ENCODE data around the gene CDH2. TPM values are rescaled to one million over a fixed set of nuclear protein-coding genes. Genes with fewer than 3 reads are reported as not detected.

Gene CDH2
- polyA plus RNA-seq, 1 donor from 2014 or later, result not detected

DNA sequence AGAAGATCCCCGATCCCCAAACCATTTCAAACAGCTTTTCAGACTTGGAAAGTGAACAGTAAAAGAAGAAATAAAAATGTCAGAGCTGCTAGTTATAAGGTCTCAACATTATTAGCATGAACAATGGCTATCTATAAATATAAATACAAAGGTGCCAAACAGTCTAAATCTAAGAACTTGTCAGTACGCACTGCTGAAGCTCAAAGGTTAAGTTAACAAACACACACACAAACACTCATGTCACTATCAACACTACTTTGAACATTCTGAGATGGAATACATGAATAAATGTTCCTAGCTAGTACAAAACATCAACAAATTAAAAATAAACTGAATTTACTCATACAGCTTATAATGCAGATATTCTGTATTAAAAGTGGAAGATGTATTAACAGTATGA, 108.7 kb downstream of the CDH2 start:
- Mint-ChIP-seq H3K27ac (no peak overlapping the region), H3K4me3 (no peak overlapping the region), H3K4me1 (peaks cover 0 to 2% (median 0%) of the 10 kb centered on the region in 3 donors), H3K9me3 (peaks cover 2 to 13% (median 4%) of the 10 kb centered on the region in 3 donors), H3K36me3 (peaks cover 1% of the 10 kb centered on the region), H3K27me3 (no peaks in the 10 kb centered on the region)

GRCh38 chr18:28067346-28067745, 109.6 kb downstream of the CDH2 start:
- H3K27ac Mint-ChIP-seq, result no peak overlapping the region
- H3K4me3 Mint-ChIP-seq, result no peak overlapping the region
- H3K36me3 Mint-ChIP-seq, result peaks cover 1% of the 10 kb centered on the region
- H3K9me3 Mint-ChIP-seq, result peaks cover 2 to 13% (median 4%) of the 10 kb centered on the region in 3 donors
- H3K27me3 Mint-ChIP-seq, result no peaks in the 10 kb centered on the region
- H3K4me1 Mint-ChIP-seq, result peaks cover 0 to 2% (median 0%) of the 10 kb centered on the region in 3 donors

DNA sequence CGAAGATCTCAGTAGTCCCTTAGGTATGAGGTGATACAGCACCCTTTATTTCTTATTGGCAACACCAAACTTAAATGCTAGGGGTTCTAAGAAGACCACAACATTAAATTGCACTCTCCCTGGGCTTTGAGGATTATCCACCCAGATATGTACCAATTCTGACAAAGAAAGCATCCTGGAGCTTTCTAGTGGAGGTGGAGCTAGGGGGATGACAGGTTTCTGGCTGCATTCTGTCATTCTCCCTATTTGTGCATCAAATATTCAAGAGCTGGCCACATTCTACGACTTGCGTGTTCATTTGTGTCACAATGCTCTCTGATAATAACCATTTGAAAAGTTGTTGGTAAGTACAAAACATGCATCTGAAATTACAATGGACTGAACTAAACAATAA, 111.1 kb downstream of the CDH2 start:
- Mint-ChIP-seq H3K4me1 (peaks cover 0 to 2% (median 0%) of the 10 kb centered on the region in 3 donors), H3K27me3 (no peaks in the 10 kb centered on the region), H3K9me3 (peaks cover 2 to 17% (median 4%) of the 10 kb centered on the region in 3 donors)

GRCh38 chr18:28065031-28065792, 111.7 kb downstream of the CDH2 start:
- H3K4me1 Mint-ChIP-seq, result no peaks in the 10 kb centered on the region
- H3K27ac Mint-ChIP-seq, result no peak overlapping the region
- H3K9me3 Mint-ChIP-seq, result peaks cover 2 to 13% (median 4%) of the 10 kb centered on the region in 3 donors
- H3K4me3 Mint-ChIP-seq, result no peak overlapping the region
- H3K27me3 Mint-ChIP-seq, result no peaks in the 10 kb centered on the region
- no peaks in the 10 kb centered on the region for H3K36me3 Mint-ChIP-seq

More for the DNA sequence above, 111.1 kb downstream of the CDH2 start:
- H3K27ac Mint-ChIP-seq, result no peak overlapping the region
- H3K4me3 Mint-ChIP-seq, result no peak overlapping the region
- peaks cover 1% of the 10 kb centered on the region for H3K36me3 Mint-ChIP-seq

GRCh38 chr18:28063926-28064325, 113.0 kb downstream of the CDH2 start:
- Mint-ChIP-seq H3K36me3 (no peaks in the 10 kb centered on the region), H3K4me1 (no peaks in the 10 kb centered on the region), H3K27me3 (no peaks in the 10 kb centered on the region), H3K27ac (no peak overlapping the region), H3K9me3 (peaks cover 3 to 12% (median 6%) of the 10 kb centered on the region in 3 donors), H3K4me3 (no peak overlapping the region)

- Mint-ChIP-seq H3K9me3 (peaks cover 3 to 12% (median 8%) of the 10 kb centered on the region in 3 donors), H3K27me3 (no peaks in the 10 kb centered on the region), H3K36me3 (no peaks in the 10 kb centered on the region), H3K4me3 (no peak overlapping the region), H3K4me1 (no peaks in the 10 kb centered on the region), H3K27ac (no peak overlapping the region)
Observed at GRCh38 chr18:28063271-28063761, 113.6 kb downstream of the CDH2 start.

GRCh38 chr18:28062443-28062842, 114.5 kb downstream of the CDH2 start:
- H3K4me1 Mint-ChIP-seq, result no peaks in the 10 kb centered on the region
- H3K27ac Mint-ChIP-seq, result no peak overlapping the region
- no peaks in the 10 kb centered on the region for H3K27me3 Mint-ChIP-seq
- no peaks in the 10 kb centered on the region for H3K36me3 Mint-ChIP-seq
- no peak overlapping the region for H3K4me3 Mint-ChIP-seq
- H3K9me3 Mint-ChIP-seq, result peaks cover 3 to 11% (median 8%) of the 10 kb centered on the region in 3 donors

GRCh38 chr18:28059861-28060260, 117.1 kb downstream of the CDH2 start:
- no peaks in the 10 kb centered on the region for H3K4me1 Mint-ChIP-seq

DNA sequence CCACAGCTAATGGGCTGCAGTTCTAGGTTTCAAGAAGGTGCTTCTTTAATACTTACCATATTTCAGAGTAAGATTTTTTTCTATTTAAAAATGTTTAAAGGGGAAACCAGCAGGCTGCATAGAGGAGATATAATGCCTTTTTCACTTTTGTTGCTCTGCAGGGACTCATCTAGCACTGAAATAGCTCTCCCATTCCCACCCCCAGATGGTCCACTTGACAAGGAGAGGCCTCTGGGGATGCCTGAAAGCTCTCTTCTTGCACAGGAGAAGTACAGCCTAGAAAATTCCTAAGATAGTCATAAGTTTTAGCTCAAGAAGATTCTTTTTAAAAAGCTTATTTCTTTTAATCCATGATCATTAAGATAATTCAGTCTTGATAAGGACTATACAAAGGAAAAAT, 126.4 kb downstream of the CDH2 start:
- H3K36me3 Mint-ChIP-seq, result no peaks in the 10 kb centered on the region
- no peaks in the 10 kb centered on the region for H3K4me1 Mint-ChIP-seq
- no peak overlapping the region for H3K27ac Mint-ChIP-seq
- peaks cover 0 to 13% (median 0%) of the 10 kb centered on the region in 3 donors for H3K9me3 Mint-ChIP-seq
- no peaks in the 10 kb centered on the region for H3K27me3 Mint-ChIP-seq
- H3K4me3 Mint-ChIP-seq, result no peak overlapping the region

More at GRCh38 chr18:28059861-28060260, 117.1 kb downstream of the CDH2 start:
- H3K36me3 Mint-ChIP-seq, result no peaks in the 10 kb centered on the region
- H3K4me3 Mint-ChIP-seq, result no peak overlapping the region
- no peaks in the 10 kb centered on the region for H3K27me3 Mint-ChIP-seq
- no peak overlapping the region for H3K27ac Mint-ChIP-seq
- peaks cover 2 to 13% (median 6%) of the 10 kb centered on the region in 3 donors for H3K9me3 Mint-ChIP-seq

- Mint-ChIP-seq H3K9me3 (peaks cover 0 to 8% (median 2%) of the 10 kb centered on the region in 3 donors), H3K27ac (no peak overlapping the region), H3K4me3 (no peak overlapping the region), H3K27me3 (no peaks in the 10 kb centered on the region), H3K4me1 (no peaks in the 10 kb centered on the region), H3K36me3 (no peaks in the 10 kb centered on the region)
Observed at GRCh38 chr18:28048612-28049011, 128.3 kb downstream of the CDH2 start.

GRCh38 chr18:28045880-28046279, 131.1 kb downstream of the CDH2 start:
- H3K27ac Mint-ChIP-seq, result no peak overlapping the region
- no peak overlapping the region for H3K4me3 Mint-ChIP-seq
- peaks cover 0 to 3% (median 2%) of the 10 kb centered on the region in 3 donors for H3K9me3 Mint-ChIP-seq
- H3K27me3 Mint-ChIP-seq, result no peaks in the 10 kb centered on the region
- H3K36me3 Mint-ChIP-seq, result no peaks in the 10 kb centered on the region
- H3K4me1 Mint-ChIP-seq, result no peaks in the 10 kb centered on the region

- Mint-ChIP-seq H3K4me1 (no peaks in the 10 kb centered on the region), H3K9me3 (peaks cover 0 to 3% (median 2%) of the 10 kb centered on the region in 3 donors), H3K4me3 (no peak overlapping the region), H3K27ac (no peak overlapping the region), H3K36me3 (no peaks in the 10 kb centered on the region), H3K27me3 (no peaks in the 10 kb centered on the region)
Observed at GRCh38 chr18:28045176-28045810, 131.6 kb downstream of the CDH2 start.

GRCh38 chr18:28044036-28044435, 132.9 kb downstream of the CDH2 start:
- Mint-ChIP-seq H3K27me3 (no peaks in the 10 kb centered on the region), H3K4me1 (no peaks in the 10 kb centered on the region), H3K4me3 (no peak overlapping the region), H3K36me3 (no peaks in the 10 kb centered on the region), H3K9me3 (peaks cover 0 to 2% (median 0%) of the 10 kb centered on the region in 3 donors), H3K27ac (no peak overlapping the region)

DNA sequence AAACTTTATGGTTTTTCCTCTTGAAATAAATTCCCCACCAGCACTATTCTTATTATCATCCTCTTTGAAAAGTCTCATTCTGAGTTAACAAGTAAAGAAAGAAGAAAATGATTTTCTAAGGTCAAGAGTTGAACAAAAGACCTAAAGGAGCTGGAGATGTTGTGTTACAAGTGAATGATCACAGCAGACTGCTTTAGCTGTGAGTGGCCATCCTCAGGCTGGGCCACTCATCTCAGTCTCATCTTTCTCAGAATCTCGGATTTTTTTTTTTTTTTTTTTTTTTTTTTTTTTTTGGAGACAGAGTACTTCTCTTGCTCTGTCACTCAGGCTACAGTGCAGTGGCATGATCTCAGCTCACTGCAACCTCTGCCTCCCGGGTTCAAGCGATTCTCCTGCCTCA, 133.3 kb downstream of the CDH2 start:
- H3K27me3 Mint-ChIP-seq, result no peaks in the 10 kb centered on the region
- H3K9me3 Mint-ChIP-seq, result peaks cover 0 to 2% (median 2%) of the 10 kb centered on the region in 3 donors
- no peak overlapping the region for H3K27ac Mint-ChIP-seq
- H3K4me1 Mint-ChIP-seq, result no peaks in the 10 kb centered on the region
- H3K4me3 Mint-ChIP-seq, result no peak overlapping the region
- H3K36me3 Mint-ChIP-seq, result no peaks in the 10 kb centered on the region

DNA sequence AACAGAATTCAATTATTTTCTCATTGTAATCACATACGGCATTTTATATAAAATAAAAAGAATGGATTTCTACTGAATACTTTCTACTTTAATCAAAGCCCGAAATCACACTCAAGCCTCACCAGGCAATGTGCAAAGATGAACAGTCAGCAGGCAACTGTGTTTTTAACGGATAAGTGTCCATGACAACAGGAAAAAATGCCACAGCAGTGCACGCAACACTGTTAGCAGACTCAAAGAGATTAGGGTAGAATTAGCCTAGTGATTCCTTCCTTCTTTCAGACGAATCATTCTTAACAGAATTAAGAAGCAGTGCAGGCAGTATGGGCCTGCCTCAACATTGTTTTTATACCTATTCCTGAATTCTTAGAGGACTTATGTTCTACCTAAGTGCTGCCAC, 135.6 kb downstream of the CDH2 start:
- Mint-ChIP-seq H3K36me3 (no peaks in the 10 kb centered on the region), H3K4me3 (no peak overlapping the region), H3K4me1 (no peaks in the 10 kb centered on the region), H3K9me3 (peaks cover 0 to 6% (median 5%) of the 10 kb centered on the region in 3 donors), H3K27ac (no peak overlapping the region), H3K27me3 (no peaks in the 10 kb centered on the region)

Data from IgD-negative memory B cell (primary cell).